LoVo (cell line): ENCODE measurements around the gene SPG11.

Source experiments
- DNase-seq: peaks from one replicate; pipeline ENCODE4 v3.0.0-alpha.2; 2016; ENCODE audit warnings: low spot score

The SPG11 gene

DNA sequence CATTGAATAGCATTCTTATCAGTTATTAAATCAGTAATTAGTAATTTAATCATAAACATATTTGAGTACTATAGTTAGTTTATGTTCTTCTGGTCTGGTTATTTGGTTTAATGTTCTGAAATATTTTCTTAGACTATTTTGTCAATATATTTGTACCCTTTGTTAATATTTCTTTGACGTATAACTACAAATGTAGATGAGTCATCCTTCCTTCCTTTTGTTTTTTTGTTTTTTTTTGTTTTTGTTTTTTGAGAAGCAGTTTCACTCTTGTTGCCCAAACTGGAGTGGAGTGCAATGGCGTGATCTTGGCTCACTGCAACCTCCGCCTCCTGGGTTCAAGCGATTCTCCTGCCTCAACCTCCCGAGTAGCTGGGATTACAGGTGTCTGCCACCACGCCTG, 143.9 kb downstream of the SPG11 start:
- no peak for DNase-seq

DNA sequence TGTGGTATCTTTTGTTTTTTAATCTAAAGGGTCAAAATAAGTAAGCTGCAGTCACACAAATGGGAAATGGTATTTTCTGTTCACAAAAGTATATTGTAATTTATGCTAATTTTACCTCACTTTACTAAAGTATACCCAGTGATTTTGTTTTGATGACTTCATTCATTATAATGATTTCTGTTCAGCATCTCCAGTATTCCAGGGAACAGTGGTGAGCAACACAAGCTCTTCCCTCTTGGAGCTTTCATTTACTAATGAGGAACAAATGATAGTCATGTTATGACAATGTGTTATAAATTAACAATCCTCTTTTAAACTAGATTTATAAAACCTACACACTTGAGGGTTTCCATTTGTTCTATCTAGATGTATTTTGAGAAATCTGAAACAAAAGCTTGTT, 147.0 kb downstream of the SPG11 start:
- no peak for DNase-seq
